Measurements from ENCODE around the gene SLK. TPM values are rescaled to one million over a fixed set of nuclear protein-coding genes. Genes with fewer than 3 reads are reported as not detected.

The SLK gene
- total and polyA plus RNA-seq, 10 of the 15 experiments (the other 5 are each of a cell fraction or from before 2014, with no cell fraction given): 2.5 to 24.2 (median 11.1) TPM

GRCh38 chr10:104002911-104003310 lies 36.0 kb downstream of the SLK start:
- H3K9ac ChIP-seq (ENCODE audit: control insufficient read depth, insufficient read depth, low read length): no peak overlapping the region
- POLR2A ChIA-PET: no interaction called here
- H2AFZ ChIP-seq (ENCODE audit: control insufficient read depth, low read depth, low read length): no peak overlapping the region
- in situ Hi-C loops (cut with MboI) (no loop called here), intact Hi-C loops (cut with micrococcal nuclease; ENCODE audit: unreplicated experiment) (no loop called here)
- no peak overlapping the region for H3K4me2 ChIP-seq (ENCODE audit: control insufficient read depth, insufficient read depth)
- H3K4me1 ChIP-seq (ENCODE audit: control insufficient read depth, insufficient read depth, low read length): no peaks in the 10 kb centered on the region
- BruUV-seq (replicated peaks): no TSS peak
- CTCF ChIA-PET: no interaction called here
- no peak overlapping the region for H3K27ac ChIP-seq (ENCODE audit: control insufficient read depth, insufficient read depth)
- H3K4me3 ChIP-seq: no peak overlapping the region
- H4K20me1 ChIP-seq (ENCODE audit: control insufficient read depth, insufficient read depth): no peaks in the 10 kb centered on the region
- no peaks in the 10 kb centered on the region for H3K79me2 ChIP-seq (ENCODE audit: control insufficient read depth, insufficient read depth, low read length)
- no peak for DNase-seq (ENCODE audit: low read depth, low spot score)
- no peak for ATAC-seq
- RAD21 ChIA-PET (ENCODE audit: unreplicated experiment): no interaction called here
- no peaks in the 10 kb centered on the region for H3K9me3 ChIP-seq (replicated peaks; ENCODE audit: control insufficient read depth, insufficient read depth, low read length)
- SMC1A ChIA-PET (ENCODE audit: uncharacterized antibody, unreplicated experiment): no interaction called here
- no peak for TF ChIP-seq SIX5 (IDR thresholded peaks at IDR 0.05; ENCODE audit: low read depth, low read length, severe bottlenecking)
- no peak for TF ChIP-seq ZNF217 (IDR thresholded peaks at IDR 0.05)
- no peak for TF ChIP-seq FOXK2 (IDR thresholded peaks at IDR 0.05)
- TF ChIP-seq ATF7 (IDR thresholded peaks at IDR 0.05; ENCODE audit: low read depth): no peak
- no peak for TF ChIP-seq CEBPB (IDR thresholded peaks at IDR 0.05; ENCODE audit: borderline replicate concordance in 1 of 2, low read depth in 2 of 2, low read length in 2 of 2)
- no peak for TF ChIP-seq HDGF (IDR thresholded peaks at IDR 0.05)
- TF ChIP-seq STAT1 (conservative IDR thresholded peaks at IDR 0.05): no peak
- no peak for TF ChIP-seq POLR2AphosphoS5 (IDR thresholded peaks at IDR 0.05; ENCODE audit: low read length)
- no peak for TF ChIP-seq SP1 (IDR thresholded peaks at IDR 0.05; ENCODE audit: low read depth, low read length)
- no peak for TF ChIP-seq CBX5 (IDR thresholded peaks at IDR 0.05; ENCODE audit: low read depth)
- TF ChIP-seq ZBED1 (IDR thresholded peaks at IDR 0.05; ENCODE audit: borderline replicate concordance): no peak
- TF ChIP-seq PAX5 (IDR thresholded peaks at IDR 0.05; ENCODE audit: borderline replicate concordance, low read depth, low read length): no peak
- TF ChIP-seq MTA2 (IDR thresholded peaks at IDR 0.05; ENCODE audit: low read depth): no peak
- H3K27me3 ChIP-seq (replicated peaks in 1 of 2; ENCODE audit: control insufficient read depth in 2 of 2, insufficient read depth in 2 of 2, low read length in 1 of 2): no peaks in the 10 kb centered on the region
- WGBS (ENCODE audit: insufficient coverage, insufficient replicate concordance, low lambda C conversion rate, missing lambda C conversion rate): 100% methylated on average over 1 of the region's 1 CpG
- peaks cover 0 to 9% of the 10 kb centered on the region in 2 experiments; a peak in 3 of 4 replicates for H3K36me3 ChIP-seq (ENCODE audit: control insufficient read depth in 2 of 2, insufficient read depth in 2 of 2, low read length in 1 of 2)
- FAIRE-seq: no peak

All from GM12878 (cell line).